Natural killer cell (primary cell): ENCODE data around the gene NAE1. TPM values are rescaled to one million over a fixed set of nuclear protein-coding genes. Genes with fewer than 3 reads are reported as not detected.

Experiments used
- ATAC-seq, 3 donors: fragments of 150-1000 bp in 2 of 3; fragments of 200-7000 bp in 1 of 3; cut with Tn5 transposase; 1 replicate in 1 of 3; 2 replicates in 2 of 3; pipeline ENCODE4 v1.10.0; 2021; ENCODE audit warnings: mild to moderate bottlenecking in 2 of 3, moderate library complexity in 2 of 3
- DNase-seq, 2 donors: peaks; one replicate each; pipeline versions ENCODE4 v3.0.0 to v3.0.0-alpha.2; 2013 to 2021; ENCODE audit warnings: mixed read lengths in 1 of 2
- H3K27ac ChIP-seq: one replicate; pipeline ENCODE4 v1.5.1; 2013; ENCODE audit warnings: mild to moderate bottlenecking, low read length
- H3K27me3 ChIP-seq: one replicate; pipeline ENCODE4 v1.6.1; 2013; ENCODE audit warnings: low read length; ENCODE audit not compliant: control insufficient read depth, insufficient read depth
- H3K36me3 ChIP-seq: one replicate; pipeline ENCODE4 v1.6.1; 2013; ENCODE audit warnings: low read length; ENCODE audit not compliant: control insufficient read depth, insufficient read depth
- H3K4me1 ChIP-seq: one replicate; pipeline ENCODE4 v1.6.1; 2013; ENCODE audit warnings: low read length; ENCODE audit not compliant: control insufficient read depth, insufficient read depth
- H3K4me3 ChIP-seq: one replicate; pipeline ENCODE4 v1.5.1; 2013; ENCODE audit warnings: low read length
- H3K9me3 ChIP-seq: one replicate; pipeline ENCODE4 v1.6.1; 2013; ENCODE audit warnings: low read length; ENCODE audit not compliant: control insufficient read depth, insufficient read depth
- H3K27ac Mint-ChIP-seq, 2 donors: one replicate each; pipeline ENCODE4 v1.8.0; 2022; ENCODE audit warnings: mild to moderate bottlenecking in 2 of 2, mixed read lengths in 2 of 2, moderate library complexity in 1 of 2
- H3K27me3 Mint-ChIP-seq, 2 donors: one replicate each; pipeline ENCODE4 v1.8.0; 2022; ENCODE audit warnings: low read depth in 2 of 2, mixed read lengths in 2 of 2
- H3K36me3 Mint-ChIP-seq: one replicate; pipeline ENCODE4 v1.8.0; 2022; ENCODE audit warnings: mixed read lengths
- H3K4me1 Mint-ChIP-seq, 2 donors: one replicate each; pipeline ENCODE4 v1.8.0; 2022; ENCODE audit warnings: mixed read lengths in 2 of 2
- H3K4me3 Mint-ChIP-seq: one replicate; pipeline ENCODE4 v1.8.0; 2022; ENCODE audit warnings: mild to moderate bottlenecking, moderate library complexity, mixed read lengths
- H3K9me3 Mint-ChIP-seq, 2 donors: one replicate each; pipeline ENCODE4 v1.8.0; 2022; ENCODE audit warnings: mixed read lengths in 2 of 2
- CTCF ChIP-seq: fragments of 200-600 bp; IDR thresholded peaks from one replicate; pipeline ENCODE4 v1.8.0; 2022; ENCODE audit warnings: antibody characterized with exemption
- WGBS: methylation state at CpG from one replicate; pipeline ENCODE4 v1.1.7; 2013; ENCODE audit warnings: missing lambda C conversion rate; ENCODE audit not compliant: insufficient coverage; 5-methylcytosine and 5-hydroxymethylcytosine counted together
- intact Hi-C: fragments of 100-400 bp; cut with micrococcal nuclease; formaldehyde crosslinking; loops from one replicate; pipeline ENCODE4 v1.14.2; 2022
- total RNA-seq, 4 donors: library from RNA; stranded (reverse); fragments of 120-200 nt in 1 of 4; gene quantifications; one replicate each; pipeline versions ENCODE4 v1.2.3 to v1.2.4, GENCODE V29; 2013 to 2022

NAE1 gene
- total RNA-seq, 3 donors from 2014 or later (not counting 1 experiment from before 2014, with no cell fraction given) = 77.3 to 97.0 (median 78.5) TPM

- ATAC-seq = no peak
- 97% methylated on average over 7 of the region's 7 CpGs for WGBS
- Histone ChIP-seq H3K36me3 (peaks cover 73% of the 10 kb centered on the region), H3K27ac (no peak overlapping the region), H3K27me3 (no peaks in the 10 kb centered on the region), H3K4me3 (no peak overlapping the region), H3K4me1 (no peaks in the 10 kb centered on the region), H3K9me3 (no peaks in the 10 kb centered on the region)
- Mint-ChIP-seq H3K36me3 (no peaks in the 10 kb centered on the region), H3K9me3 (no peaks in the 10 kb centered on the region), H3K4me3 (no peak overlapping the region), H3K4me1 (no peaks in the 10 kb centered on the region), H3K27ac (no peak overlapping the region), H3K27me3 (no peaks in the 10 kb centered on the region)
- TF ChIP-seq CTCF = no peak
- no peak for DNase-seq
- intact Hi-C loops = no loop called here
Observed at GRCh38 chr16:66811043-66811442, 19.7 kb downstream of the NAE1 start.

- intact Hi-C loops = no loop called here
- H3K27me3 Mint-ChIP-seq = no peaks in the 10 kb centered on the region
- Histone ChIP-seq H3K4me3 (no peak overlapping the region), H3K27me3 (no peaks in the 10 kb centered on the region), H3K27ac (no peak overlapping the region), H3K4me1 (no peaks in the 10 kb centered on the region), H3K36me3 (peaks cover 73% of the 10 kb centered on the region), H3K9me3 (no peaks in the 10 kb centered on the region)
- H3K4me1 Mint-ChIP-seq = no peaks in the 10 kb centered on the region
- no peak overlapping the region for H3K27ac Mint-ChIP-seq
- H3K4me3 Mint-ChIP-seq = no peak overlapping the region
- no peak for ATAC-seq
- DNase-seq = no peak
- 94% methylated on average over 4 of the region's 4 CpGs for WGBS
- peaks cover 5% of the 10 kb centered on the region for H3K36me3 Mint-ChIP-seq
- no peaks in the 10 kb centered on the region for H3K9me3 Mint-ChIP-seq
- TF ChIP-seq CTCF = no peak
Observed at GRCh38 chr16:66810391-66810790, 20.4 kb downstream of the NAE1 start.

DNA sequence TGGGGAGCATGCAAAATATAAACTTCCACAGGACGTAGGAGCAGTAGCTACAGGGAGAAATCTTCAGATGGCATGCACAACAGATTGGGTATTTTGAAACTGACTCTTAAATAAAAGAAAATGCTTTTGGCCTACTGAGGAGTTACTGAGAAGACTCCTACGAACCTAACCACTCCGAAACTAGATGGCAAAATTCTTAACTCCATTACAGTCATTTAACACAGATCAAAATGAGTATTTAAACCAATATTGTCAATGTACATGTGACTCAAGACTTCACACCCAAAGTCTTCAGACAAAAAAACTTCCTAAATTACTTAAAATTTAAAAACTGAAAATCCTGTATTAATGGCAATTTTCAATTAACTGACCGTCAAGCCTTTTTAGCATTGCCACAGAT, 21.0 kb downstream of the NAE1 start:
- no peak for DNase-seq
- Histone ChIP-seq H3K9me3 (no peaks in the 10 kb centered on the region), H3K4me1 (no peaks in the 10 kb centered on the region), H3K4me3 (no peak overlapping the region), H3K27me3 (no peaks in the 10 kb centered on the region), H3K27ac (no peak overlapping the region), H3K36me3 (peaks cover 73% of the 10 kb centered on the region)
- Mint-ChIP-seq H3K4me1 (no peaks in the 10 kb centered on the region), H3K27me3 (no peaks in the 10 kb centered on the region), H3K9me3 (no peaks in the 10 kb centered on the region), H3K4me3 (no peak overlapping the region), H3K27ac (no peak overlapping the region), H3K36me3 (peaks cover 11% of the 10 kb centered on the region)
- ATAC-seq = no peak
- WGBS = 96% methylated on average over 3 of the region's 4 CpGs
- no peak for TF ChIP-seq CTCF
- intact Hi-C loops = no loop called here

DNA sequence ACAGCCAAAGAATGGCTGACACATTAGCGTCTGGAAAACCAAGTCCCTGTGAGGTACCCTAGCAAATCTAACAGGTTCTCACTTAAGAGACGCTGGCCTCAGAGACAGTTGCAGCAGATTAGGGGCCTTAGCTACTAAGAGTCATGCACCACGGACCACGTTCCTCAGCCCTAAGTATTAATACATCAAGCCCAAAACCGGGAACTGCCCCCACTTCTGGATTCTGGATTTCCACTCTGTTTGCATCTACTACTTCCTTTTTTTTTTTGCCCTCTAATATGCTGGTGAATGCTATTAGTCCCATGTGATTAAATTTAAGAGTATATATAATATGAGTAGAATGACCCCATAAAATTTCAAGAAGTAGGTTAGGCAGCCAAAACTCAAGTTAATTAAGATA, 28.6 kb downstream of the NAE1 start:
- DNase-seq = no peak

More for the DNA sequence above, 28.6 kb downstream of the NAE1 start:
- no peak overlapping the region for H3K27ac ChIP-seq
- Mint-ChIP-seq H3K4me3 (no peak overlapping the region), H3K36me3 (peaks cover 19% of the 10 kb centered on the region), H3K4me1 (no peaks in the 10 kb centered on the region), H3K9me3 (no peaks in the 10 kb centered on the region), H3K27ac (no peak overlapping the region), H3K27me3 (no peaks in the 10 kb centered on the region)
- ATAC-seq = no peak
- no peaks in the 10 kb centered on the region for H3K27me3 ChIP-seq
- no peak for TF ChIP-seq CTCF
- H3K4me3 ChIP-seq = no peak overlapping the region
- 85% methylated on average over 5 of the region's 5 CpGs for WGBS
- no peaks in the 10 kb centered on the region for H3K9me3 ChIP-seq
- intact Hi-C loops = no loop called here
- H3K36me3 ChIP-seq = peaks cover 45% of the 10 kb centered on the region
- H3K4me1 ChIP-seq = no peaks in the 10 kb centered on the region
